RWPE2 (cell line): ENCODE data around the gene DCST2.

Experiments used
- ATAC-seq: fragments of 200-7000 bp; cut with Tn5 transposase; 3 replicates; pipeline ENCODE4 v1.9.1; 2021; ENCODE audit warnings: low read depth
- DNase-seq: peaks from one replicate; pipeline ENCODE4 v3.0.0-alpha.2; 2020; ENCODE audit warnings: low spot score
- H3K27ac ChIP-seq: fragments of 450-650 bp; 2 replicates; pipeline ENCODE4 v1.5.1; 2017; ENCODE audit warnings: mild to moderate bottlenecking; ENCODE audit not compliant: poor library complexity, severe bottlenecking
- H3K27me3 ChIP-seq: fragments of 250-450 bp; sonication (Bioruptor Pico); 2 replicates; pipeline ENCODE4 v1.5.1; 2021; ENCODE audit warnings: mild to moderate bottlenecking, moderate library complexity; ENCODE audit not compliant: insufficient read depth, poor library complexity, severe bottlenecking
- H3K36me3 ChIP-seq: fragments of 250-450 bp; sonication (Bioruptor Pico); 2 replicates; pipeline ENCODE4 v1.5.1; 2020; ENCODE audit warnings: low read depth, mild to moderate bottlenecking, moderate library complexity
- H3K4me1 ChIP-seq: fragments of 250-450 bp; sonication (Bioruptor Pico); 2 replicates; pipeline ENCODE4 v1.5.1; 2021; ENCODE audit warnings: mild to moderate bottlenecking, moderate library complexity; ENCODE audit not compliant: insufficient read depth, poor library complexity, severe bottlenecking
- H3K4me3 ChIP-seq: fragments of 250-450 bp; sonication (Bioruptor Pico); 2 replicates; pipeline ENCODE4 v1.5.1; 2021; ENCODE audit warnings: mild to moderate bottlenecking, moderate library complexity; ENCODE audit not compliant: severe bottlenecking
- H3K9me3 ChIP-seq: fragments of 250-450 bp; sonication (Bioruptor Pico); 2 replicates; pipeline ENCODE4 v1.5.1; 2021; ENCODE audit warnings: mild to moderate bottlenecking, moderate library complexity; ENCODE audit not compliant: severe bottlenecking
- CTCF ChIP-seq: fragments of 450-650 bp; IDR thresholded peaks from one replicate; pipeline ENCODE4 v1.5.1; 2017; ENCODE audit warnings: mild to moderate bottlenecking, moderate library complexity; ENCODE audit not compliant: poor library complexity, severe bottlenecking

DCST2 gene

GRCh38 chr1:155034318-155035208 lies 982 bp upstream of the DCST2 start:
- DNase-seq = no peak
- no peak for TF ChIP-seq CTCF
- ATAC-seq = no peak
- Histone ChIP-seq H3K9me3 (no peaks in the 10 kb centered on the region), H3K27me3 (no peaks in the 10 kb centered on the region), H3K4me1 (peaks cover 14% of the 10 kb centered on the region), H3K36me3 (no peaks in the 10 kb centered on the region), H3K4me3 (no peak overlapping the region), H3K27ac (no peak overlapping the region)

- DNase-seq (no peak), ATAC-seq (no peak)
- Histone ChIP-seq H3K4me1 (peaks cover under 1% of the 10 kb centered on the region), H3K27me3 (no peaks in the 10 kb centered on the region), H3K36me3 (no peaks in the 10 kb centered on the region), H3K27ac (no peak overlapping the region), H3K4me3 (no peak overlapping the region), H3K9me3 (no peaks in the 10 kb centered on the region)
- TF ChIP-seq CTCF = no peak
Measured at GRCh38 chr1:155032886-155033285, 695 bp downstream of the DCST2 start.

- no peaks in the 10 kb centered on the region for H3K27me3 ChIP-seq
- DNase-seq (no peak), ATAC-seq (no peak)
- no peak overlapping the region for H3K27ac ChIP-seq
- no peaks in the 10 kb centered on the region for H3K9me3 ChIP-seq
- H3K4me1 ChIP-seq = peaks cover 7% of the 10 kb centered on the region
- H3K4me3 ChIP-seq = no peak overlapping the region
- no peak for TF ChIP-seq CTCF
- H3K36me3 ChIP-seq = no peaks in the 10 kb centered on the region
Measured at GRCh38 chr1:155030899-155031298, 2.7 kb downstream of the DCST2 start.

GRCh38 chr1:155030243-155030795 lies 3.3 kb downstream of the DCST2 start:
- no peaks in the 10 kb centered on the region for H3K9me3 ChIP-seq
- H3K27ac ChIP-seq = no peak overlapping the region
- H3K27me3 ChIP-seq = no peaks in the 10 kb centered on the region
- H3K4me3 ChIP-seq = no peak overlapping the region
- no peak for TF ChIP-seq CTCF
- no peak for DNase-seq
- no peak for ATAC-seq
- H3K4me1 ChIP-seq = peaks cover 7% of the 10 kb centered on the region
- H3K36me3 ChIP-seq = no peaks in the 10 kb centered on the region
